HG02840 (cell line): ENCODE results near the gene CCNG2.

Source experiments
- ATAC-seq: cut with Tn5 transposase; IDR thresholded peaks from one replicate; pipeline ENCODE4 v1.9.1; 2021; ENCODE audit warnings: mild to moderate bottlenecking, moderate library complexity, moderate number of reproducible peaks; ENCODE audit not compliant: unreplicated experiment, low FRiP score

CCNG2 gene

DNA sequence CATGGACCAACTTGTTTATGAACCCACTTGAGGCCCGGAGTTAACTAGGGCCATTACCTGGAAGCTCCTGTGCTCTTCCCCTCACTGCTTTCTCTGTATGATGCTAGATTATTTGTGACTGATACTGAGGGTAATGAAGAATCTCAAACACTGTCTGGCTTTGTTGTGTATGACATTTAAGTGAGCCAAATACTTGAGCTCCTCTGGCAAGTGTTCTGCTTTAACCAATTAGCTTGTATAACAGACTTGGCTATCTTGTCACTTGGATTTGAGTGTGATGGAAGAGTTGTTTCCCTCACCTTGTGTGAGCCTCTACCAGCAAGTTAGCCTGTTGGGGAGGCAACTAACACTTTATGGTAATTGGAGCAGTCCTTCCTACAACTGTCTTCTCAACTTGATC lies 42.7 kb downstream of the CCNG2 start:
- ATAC-seq: no peak

DNA sequence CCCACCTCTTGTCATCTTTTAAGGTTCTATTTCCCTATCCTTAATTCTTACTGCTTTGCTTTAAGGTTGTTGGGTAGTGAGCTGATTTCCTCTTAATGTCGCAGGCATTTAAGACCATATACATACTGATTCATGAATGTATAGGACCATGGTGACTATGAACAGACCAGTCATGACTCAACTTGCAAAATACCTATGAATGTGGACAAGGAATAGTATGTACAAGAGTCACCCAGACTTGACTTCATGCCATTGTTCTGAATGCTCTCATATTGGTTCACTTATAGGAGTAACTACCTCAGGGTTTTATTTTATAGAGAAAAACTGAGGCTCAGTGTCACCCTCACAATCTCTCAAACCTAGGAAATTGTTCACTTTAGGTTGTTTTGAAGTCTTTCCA lies 44.3 kb downstream of the CCNG2 start:
- ATAC-seq: no peak

DNA sequence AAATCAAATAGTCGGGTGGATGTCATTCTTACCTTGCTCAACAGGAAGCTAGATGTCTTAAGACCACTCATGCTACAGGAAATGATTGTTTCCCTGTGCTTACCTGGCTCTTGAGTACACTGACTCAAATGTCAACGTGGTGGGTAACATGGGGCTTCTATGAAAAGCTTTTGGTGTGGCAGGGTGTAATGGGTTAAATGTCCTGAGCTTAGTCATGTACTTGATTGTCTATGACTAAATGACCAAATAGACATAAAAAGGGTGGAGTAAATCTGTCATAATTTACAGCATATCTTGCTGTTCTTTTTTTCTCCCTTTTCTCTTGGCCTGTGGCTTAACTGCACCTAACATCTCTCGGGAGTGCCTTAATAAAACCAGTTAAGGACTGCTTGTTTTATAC lies 44.9 kb downstream of the CCNG2 start:
- no peak for ATAC-seq

DNA sequence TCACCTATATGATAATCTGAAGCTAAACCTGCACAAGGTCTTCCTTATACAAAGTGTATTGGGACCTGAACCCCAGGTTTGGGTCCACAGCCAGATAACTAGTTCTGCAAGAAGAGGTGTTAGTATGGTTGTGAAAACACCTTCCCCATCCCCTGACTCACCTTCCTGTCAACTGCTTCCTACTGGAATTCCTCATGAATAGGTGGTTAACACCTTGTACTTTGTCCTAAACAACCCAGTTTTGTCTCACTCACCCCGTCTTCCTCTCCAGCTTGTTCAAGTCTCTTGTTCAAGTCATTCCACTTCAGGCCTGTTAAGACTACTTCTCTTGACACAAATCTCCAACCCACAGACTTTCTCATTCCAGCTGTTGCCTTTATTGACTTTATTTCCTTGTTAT lies 45.5 kb downstream of the CCNG2 start:
- ATAC-seq: no peak

DNA sequence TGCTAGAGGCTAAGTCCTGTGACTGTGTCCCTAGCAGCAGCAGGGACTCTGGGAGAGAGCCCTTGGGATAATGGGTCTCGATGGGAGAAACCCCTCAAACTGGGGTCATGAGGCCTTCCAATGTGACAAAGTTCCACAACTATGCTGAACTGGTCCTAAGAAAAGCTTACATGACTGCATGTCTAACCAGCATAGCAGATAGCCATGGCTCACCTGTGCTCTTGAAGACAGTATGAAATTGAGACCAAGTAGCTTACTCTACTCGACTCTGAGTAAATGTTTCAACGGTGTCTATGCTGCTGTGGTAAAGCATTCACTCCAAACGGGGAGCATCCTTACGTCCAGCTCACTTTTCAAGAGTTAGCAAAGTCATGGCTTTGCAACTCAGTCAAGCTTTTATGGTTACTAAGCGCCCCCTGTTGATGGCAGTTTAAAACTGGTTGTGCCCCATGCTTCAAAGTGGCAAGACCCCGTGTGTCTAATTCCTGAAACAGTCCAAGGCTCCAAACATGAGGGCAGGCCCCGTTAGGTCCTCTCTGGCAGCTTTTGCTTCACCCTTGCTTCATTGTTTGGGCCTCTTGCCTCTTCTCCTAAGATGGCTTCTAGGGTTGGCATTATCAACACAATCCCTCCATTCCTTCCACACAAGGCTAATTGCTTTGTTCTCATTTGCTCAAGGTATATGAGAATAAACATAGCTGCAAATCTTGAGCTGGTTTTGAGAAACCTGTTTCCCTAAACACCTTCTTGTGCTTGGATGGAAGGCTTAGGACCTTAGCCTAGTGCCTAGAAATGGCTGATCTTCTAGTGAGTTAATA lies 46.6 kb downstream of the CCNG2 start:
- no peak for ATAC-seq

DNA sequence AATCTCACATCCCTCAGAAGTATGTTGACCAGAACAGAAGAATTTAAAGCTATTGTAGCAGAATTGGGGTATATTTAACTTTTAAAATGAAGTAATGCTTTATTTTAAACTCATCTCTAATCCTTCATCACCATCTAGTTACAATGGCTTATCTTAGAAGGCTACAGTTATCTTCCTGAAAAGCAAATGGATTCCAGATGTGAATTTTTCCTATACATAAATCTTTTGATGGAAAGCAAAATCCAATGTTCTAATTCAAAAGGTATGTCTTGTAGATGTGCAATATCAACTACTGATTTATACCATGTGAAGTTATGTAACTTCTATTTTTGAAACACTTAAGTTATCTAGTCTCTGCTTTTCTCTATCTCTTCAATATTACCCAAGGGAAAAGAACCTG lies 47.6 kb downstream of the CCNG2 start:
- ATAC-seq: no peak

DNA sequence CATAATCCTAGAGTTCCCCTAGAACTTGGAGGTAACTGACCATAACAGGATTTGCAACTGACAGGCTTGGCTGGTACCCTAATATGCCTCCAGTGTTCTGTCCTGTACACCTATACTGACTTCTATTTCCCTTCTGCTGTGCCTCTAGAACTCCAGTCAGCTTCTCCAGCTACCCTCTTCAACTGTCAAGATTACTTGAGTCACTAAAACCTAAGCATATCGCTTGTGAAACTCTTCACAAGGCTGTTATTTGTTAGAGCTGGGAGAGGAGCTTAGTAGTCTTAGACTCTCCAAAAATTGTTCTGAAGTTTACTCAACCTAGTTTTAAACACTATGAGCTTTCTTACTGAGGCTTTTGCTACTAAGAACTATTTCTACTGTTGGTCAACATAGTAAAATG lies 52.0 kb downstream of the CCNG2 start:
- no peak for ATAC-seq

DNA sequence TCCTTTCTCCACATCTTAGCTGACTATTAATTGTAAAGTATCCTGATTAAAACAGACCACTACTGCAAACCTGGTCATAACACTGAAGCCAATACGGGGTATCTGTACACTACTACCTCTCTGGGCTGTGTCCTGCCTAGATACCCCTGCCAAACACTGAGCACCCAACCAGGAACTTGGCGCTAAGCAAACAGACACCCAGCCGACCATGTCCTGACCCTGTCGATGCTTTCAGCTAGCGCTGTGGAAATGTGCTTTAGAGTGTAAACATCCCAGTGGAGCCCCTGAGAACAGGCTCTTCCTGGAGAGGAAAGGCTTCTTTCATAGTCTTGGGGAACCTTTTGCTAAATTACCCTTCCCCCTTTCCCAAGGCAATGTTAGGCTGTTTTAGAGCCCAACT lies 52.9 kb downstream of the CCNG2 start:
- no peak for ATAC-seq

DNA sequence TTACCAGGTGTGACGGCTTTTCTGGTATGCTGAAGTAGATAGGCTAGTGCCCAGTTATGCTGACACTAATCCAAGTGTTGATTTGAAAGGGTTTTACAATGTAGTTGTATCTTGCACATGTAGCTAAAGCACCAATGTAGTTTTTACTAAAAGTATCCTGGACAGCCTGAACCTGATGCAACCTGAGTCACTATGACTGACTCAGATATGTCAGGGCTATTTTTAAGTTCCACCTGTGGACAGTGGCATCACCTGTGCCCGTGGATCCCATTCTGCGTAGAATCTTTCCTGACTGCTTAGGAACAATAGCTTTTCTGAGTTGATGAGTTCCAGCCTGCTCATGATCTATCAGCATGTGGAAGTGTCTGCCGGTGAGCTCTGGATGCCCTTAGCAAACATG lies 58.1 kb downstream of the CCNG2 start:
- no peak for ATAC-seq

DNA sequence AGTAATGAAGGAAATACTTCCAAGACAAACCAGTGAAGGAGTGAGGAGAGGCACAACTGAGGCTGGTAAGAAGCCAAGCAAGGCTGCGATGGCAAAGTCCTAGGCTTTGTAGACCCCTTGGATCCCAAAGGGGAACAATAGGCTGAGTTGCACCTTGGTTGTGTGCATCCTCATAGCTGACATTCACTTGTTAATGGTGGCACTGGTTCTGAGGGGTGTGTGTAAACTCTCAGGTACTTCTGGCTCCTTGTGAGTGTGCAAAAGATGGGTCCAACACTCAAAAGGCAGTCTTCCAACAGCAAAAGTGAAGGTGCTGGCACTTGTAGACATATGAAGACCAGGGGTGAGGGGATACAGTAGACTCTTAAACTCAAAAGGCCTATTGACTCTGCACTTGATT lies 60.5 kb downstream of the CCNG2 start:
- ATAC-seq: no peak

DNA sequence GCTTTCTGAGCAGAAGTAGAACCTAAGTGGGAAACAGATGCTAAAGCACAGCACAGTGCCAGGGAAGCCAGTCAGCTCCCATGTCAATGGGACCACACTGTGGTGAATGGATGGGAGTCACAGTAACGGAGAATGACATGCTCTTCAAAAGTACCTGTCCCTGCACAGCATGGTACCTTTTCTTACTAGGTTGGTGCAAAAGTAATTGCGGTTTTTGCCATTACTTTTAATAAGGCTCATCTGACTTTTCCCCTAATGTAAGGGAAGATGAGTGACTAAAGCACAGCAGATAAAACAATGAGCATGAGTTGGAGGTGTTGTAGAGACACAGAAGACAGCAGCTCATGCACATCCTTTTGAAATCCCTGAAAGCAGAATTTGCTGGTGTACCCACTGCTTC lies 62.3 kb downstream of the CCNG2 start:
- no peak for ATAC-seq
